ENCODE measurements around the gene SH3BP4. TPM values are rescaled to one million over a fixed set of nuclear protein-coding genes. Genes with fewer than 3 reads are reported as not detected.
A peak's percentile ranks its signal among the peaks of the same experiment; 100 is the strongest.

SH3BP4 gene
- total and polyA plus RNA-seq, 2 of the 13 experiments (the other 11 are each of a cell fraction or from before 2014, with no cell fraction given) = 34.6 to 99.1 TPM

- TF ChIP-seq UBTF (CRISPR knock-in tag; IDR thresholded peaks at IDR 0.05) = 0 out of 2 replicates have a peak, but pooled peaks have one; percentile 18
- TF ChIP-seq ZFY (CRISPR knock-in tag; IDR thresholded peaks at IDR 0.05) = peak; percentile 41; the same call in 1 of the 2 replicates
- TF ChIP-seq ZNF282 (IDR thresholded peaks at IDR 0.05; ENCODE audit: partially characterized antibody) = no peak
Observed at GRCh38 chr2:235063471-235063961, 111.7 kb downstream of the SH3BP4 start (continued).

GRCh38 chr2:235064976-235065375, 113.2 kb downstream of the SH3BP4 start:
- FAIRE-seq = no peak
- intact Hi-C loops (cut with micrococcal nuclease; ENCODE audit: unreplicated experiment) (no loop called here), in situ Hi-C loops (cut with HindIII; ENCODE audit: extremely low pct_ligation_motif_present, low pct_unique_long_range_greater_than_20kb) (no loop called here)
- Histone ChIP-seq H3K9ac (ENCODE audit: insufficient read depth, low read depth, low read length) (no peak overlapping the region), H4K20me1 (ENCODE audit: insufficient read depth, low read length) (no peaks in the 10 kb centered on the region), H3K36me3 (replicated peaks in 1 of 2; ENCODE audit: control insufficient read depth in 1 of 2, insufficient read depth in 2 of 2, low read length in 2 of 2) (no peaks in the 10 kb centered on the region), H3K9me3 (ENCODE audit: low read length) (no peaks in the 10 kb centered on the region), H3K4me2 (ENCODE audit: low read depth, low read length) (no peak overlapping the region), H2AFZ (ENCODE audit: low read length) (no peak overlapping the region), H3K27ac (ENCODE audit: extremely low read length, insufficient read depth, low read length) (no peak overlapping the region), H3K4me1 (ENCODE audit: insufficient read depth, low read length) (peaks cover 12% of the 10 kb centered on the region), H3K79me2 (ENCODE audit: insufficient read depth, low read length) (no peaks in the 10 kb centered on the region), H3K4me3 (replicated peaks in 1 of 3; ENCODE audit: insufficient read depth in 1 of 3, low read depth in 2 of 3, low read length in 3 of 3) (no peak overlapping the region), H3K27me3 (ENCODE audit: control insufficient read depth in 1 of 2, insufficient read depth in 2 of 2, low read length in 2 of 2) (peaks cover 6 to 26% of the 10 kb centered on the region in 2 experiments)
- CTCF ChIA-PET (ENCODE audit: low intra/inter-chr PET ratio, low total read pairs) = no interaction called here
- no TSS peak for BruUV-seq (replicated peaks)
- DNase-seq (ENCODE audit: low spot score) = no peak
- 56% methylated on average over 7 of the region's 7 CpGs for whole genome bisulfite sequencing (ENCODE audit: low lambda C conversion rate)
- ATAC-seq = no peak
- POLR2A ChIA-PET = no interaction called here
- no peak for TF ChIP-seq ZNF3 (CRISPR knock-in tag; IDR thresholded peaks at IDR 0.05)
- TF ChIP-seq ZNF281 (CRISPR knock-in tag; IDR thresholded peaks at IDR 0.05; ENCODE audit: borderline replicate concordance) = no peak
- no peak for TF ChIP-seq ZNF83 (CRISPR knock-in tag; IDR thresholded peaks at IDR 0.05; ENCODE audit: borderline replicate concordance)
- TF ChIP-seq THAP8 (CRISPR knock-in tag; IDR thresholded peaks at IDR 0.05; ENCODE audit: borderline replicate concordance) = no peak
- no peak for TF ChIP-seq HBP1 (CRISPR knock-in tag; IDR thresholded peaks at IDR 0.05; ENCODE audit: low read depth)
- TF ChIP-seq NFIC (IDR thresholded peaks at IDR 0.05; ENCODE audit: low read length) = no peak
- TF ChIP-seq MAFF (IDR thresholded peaks at IDR 0.05; ENCODE audit: low read depth, low read length) = no peak
- TF ChIP-seq NFATC3 (CRISPR knock-in tag; IDR thresholded peaks at IDR 0.05) = no peak
- no peak for TF ChIP-seq ZNF615 (CRISPR knock-in tag; IDR thresholded peaks at IDR 0.05; ENCODE audit: borderline replicate concordance)
- no peak for TF ChIP-seq ASH2L (IDR thresholded peaks at IDR 0.05; ENCODE audit: insufficient read length, low read depth, low read length)
- TF ChIP-seq ZSCAN30 (CRISPR knock-in tag; IDR thresholded peaks at IDR 0.05) = no peak

Measured in HepG2 (cell line).